SK-N-SH treated with all-trans-retinoic acid at 6 μM for 48 hours (cell line): Measurements from ENCODE around the gene MRPL40.

ENCODE experiments used
- ATAC-seq: fragments of 200-7000 bp; cut with Tn5 transposase; 3 replicates; pipeline ENCODE4 v1.9.1; 2020; ENCODE audit warnings: mild to moderate bottlenecking, moderate library complexity
- ARNTL ChIP-seq: fragments of 450-650 bp; formaldehyde crosslinking; IDR thresholded peaks from 2 replicates; pipeline ENCODE4 v1.5.0; 2020; ENCODE audit warnings: low read depth, mild to moderate bottlenecking, moderate library complexity, borderline replicate concordance
- BACH2 ChIP-seq: fragments of 250-450 bp; sonication (Bioruptor Pico); IDR thresholded peaks from 2 replicates; pipeline ENCODE4 v1.9.0; 2021; ENCODE audit warnings: mild to moderate bottlenecking, borderline replicate concordance
- CSDC2 ChIP-seq: fragments of 250-450 bp; sonication (Bioruptor Pico); IDR thresholded peaks from 2 replicates; pipeline ENCODE4 v1.5.0; 2020; ENCODE audit warnings: mild to moderate bottlenecking, moderate library complexity
- CSRNP3 ChIP-seq: fragments of 250-450 bp; sonication (Bioruptor Pico); IDR thresholded peaks from 2 replicates; pipeline ENCODE4 v1.5.1; 2021; ENCODE audit warnings: mild to moderate bottlenecking, moderate library complexity
- ESRRG ChIP-seq: fragments of 250-450 bp; sonication (Bioruptor Pico); IDR thresholded peaks from 2 replicates; pipeline ENCODE4 v1.6.1; 2021; ENCODE audit warnings: mild to moderate bottlenecking
- ISL1 ChIP-seq: fragments of 250-450 bp; sonication (Bioruptor Pico); IDR thresholded peaks from 2 replicates; pipeline ENCODE4 v2.1.2; 2022; ENCODE audit warnings: mild to moderate bottlenecking, moderate library complexity
- OSR1 ChIP-seq: fragments of 250-450 bp; sonication (Bioruptor Pico); IDR thresholded peaks from 2 replicates; pipeline ENCODE4 v1.8.0; 2022; ENCODE audit warnings: moderate library complexity, mild to moderate bottlenecking, inconsistent platforms
- PPARA ChIP-seq: fragments of 250-450 bp; sonication (Bioruptor Pico); IDR thresholded peaks from 2 replicates; pipeline ENCODE4 v1.5.0; 2020; ENCODE audit warnings: mild to moderate bottlenecking, borderline replicate concordance
- RARB ChIP-seq: fragments of 250-450 bp; sonication (Bioruptor Pico); IDR thresholded peaks from 2 replicates; pipeline ENCODE4 v1.8.0; 2021; ENCODE audit warnings: mild to moderate bottlenecking, moderate library complexity
- SNAI2 ChIP-seq: fragments of 250-450 bp; sonication (Bioruptor Pico); IDR thresholded peaks from 2 replicates; pipeline ENCODE4 v1.5.0; 2020; ENCODE audit warnings: mild to moderate bottlenecking, moderate library complexity
- TCF4 ChIP-seq: fragments of 250-450 bp; sonication (Bioruptor Pico); IDR thresholded peaks from 2 replicates; pipeline ENCODE4 v1.8.0; 2021; ENCODE audit warnings: mild to moderate bottlenecking, moderate library complexity, borderline replicate concordance
- TOX ChIP-seq: fragments of 250-450 bp; sonication (Bioruptor Pico); IDR thresholded peaks from 2 replicates; pipeline ENCODE4 v1.8.0; 2021; ENCODE audit warnings: mild to moderate bottlenecking, moderate library complexity, borderline replicate concordance
- ZC3H10 ChIP-seq: fragments of 250-450 bp; sonication (Bioruptor Pico); IDR thresholded peaks from 2 replicates; pipeline ENCODE4 v1.5.1; 2021; ENCODE audit warnings: mild to moderate bottlenecking, moderate library complexity
- ZFP3 ChIP-seq: fragments of 250-450 bp; sonication (Bioruptor Pico); IDR thresholded peaks from 2 replicates; pipeline ENCODE4 v1.5.0; 2020; ENCODE audit warnings: mild to moderate bottlenecking, moderate library complexity
- ZFP30 ChIP-seq: fragments of 450-650 bp; formaldehyde crosslinking; IDR thresholded peaks from 2 replicates; pipeline ENCODE4 v1.5.0; 2022; ENCODE audit warnings: mild to moderate bottlenecking, moderate library complexity
- ZNF565 ChIP-seq: fragments of 450-650 bp; formaldehyde crosslinking; conservative IDR thresholded peaks from 2 replicates; pipeline ENCODE4 v1.5.0; 2020; ENCODE audit warnings: low read depth, mild to moderate bottlenecking, moderate library complexity
- ZNF70 ChIP-seq: fragments of 450-650 bp; formaldehyde crosslinking; IDR thresholded peaks from 2 replicates; pipeline ENCODE4 v1.5.0; 2020; ENCODE audit warnings: mild to moderate bottlenecking, moderate library complexity
- ZNF8 ChIP-seq: fragments of 450-650 bp; formaldehyde crosslinking; IDR thresholded peaks from 2 replicates; pipeline ENCODE4 v1.5.0; 2020; ENCODE audit warnings: mild to moderate bottlenecking, moderate library complexity
- TF ChIP-seq, protein P1 (sequence below): fragments of 250-450 bp; sonication (Bioruptor Pico); IDR thresholded peaks from 2 replicates; pipeline ENCODE4 v1.8.0; 2020; ENCODE audit warnings: mild to moderate bottlenecking, moderate library complexity, borderline replicate concordance
- TF ChIP-seq, protein P2 (sequence below): fragments of 250-450 bp; sonication (Bioruptor Pico); IDR thresholded peaks from 2 replicates; pipeline ENCODE4 v1.8.0; 2021; ENCODE audit warnings: low read depth, mild to moderate bottlenecking, moderate library complexity, borderline replicate concordance

MRPL40 gene

DNA sequence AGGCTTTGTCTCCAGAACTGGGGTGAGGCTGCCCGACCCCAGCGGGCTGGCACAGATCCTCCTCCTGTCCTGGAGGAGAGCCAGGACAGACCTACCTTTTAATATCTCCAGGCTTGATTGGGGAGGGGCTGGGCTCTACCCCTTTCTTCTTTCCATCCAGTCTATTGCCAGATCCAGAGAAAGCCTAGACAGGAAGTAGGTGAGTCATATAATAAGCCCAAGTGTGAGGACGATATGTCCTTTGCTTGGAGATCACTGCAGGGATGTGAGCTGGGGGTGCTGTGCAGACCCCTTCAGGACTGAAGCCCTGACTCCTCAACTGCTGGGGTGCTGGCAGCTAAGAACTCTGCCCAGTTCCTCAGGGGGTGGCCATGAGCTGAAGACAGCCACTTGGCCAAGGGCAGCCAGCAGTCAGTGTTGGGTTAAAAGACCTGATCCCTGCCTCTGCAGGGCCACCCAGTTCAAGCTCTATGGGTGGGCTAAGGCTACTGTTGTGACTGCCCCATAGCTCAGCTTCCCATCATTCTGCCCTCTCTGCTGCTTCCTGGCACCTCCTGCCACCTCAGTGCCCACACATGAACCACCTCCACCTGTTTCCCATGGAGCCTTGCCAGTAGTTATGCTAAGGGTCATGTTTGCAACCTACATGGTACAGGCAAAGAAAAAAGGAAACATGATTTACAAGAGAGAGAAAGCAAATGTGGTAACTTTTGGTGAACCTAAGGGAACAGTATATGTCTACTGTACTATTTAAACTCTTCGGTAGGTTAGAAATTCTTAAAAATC lies 23.4 kb downstream of the MRPL40 start:
- TF ChIP-seq RARB (CRISPR knock-in tag): no peak
- no peak for TF ChIP-seq TCF4 (CRISPR knock-in tag)
- no peak for TF ChIP-seq ZFP30 (CRISPR knock-in tag)
- TF ChIP-seq, protein P1, sequence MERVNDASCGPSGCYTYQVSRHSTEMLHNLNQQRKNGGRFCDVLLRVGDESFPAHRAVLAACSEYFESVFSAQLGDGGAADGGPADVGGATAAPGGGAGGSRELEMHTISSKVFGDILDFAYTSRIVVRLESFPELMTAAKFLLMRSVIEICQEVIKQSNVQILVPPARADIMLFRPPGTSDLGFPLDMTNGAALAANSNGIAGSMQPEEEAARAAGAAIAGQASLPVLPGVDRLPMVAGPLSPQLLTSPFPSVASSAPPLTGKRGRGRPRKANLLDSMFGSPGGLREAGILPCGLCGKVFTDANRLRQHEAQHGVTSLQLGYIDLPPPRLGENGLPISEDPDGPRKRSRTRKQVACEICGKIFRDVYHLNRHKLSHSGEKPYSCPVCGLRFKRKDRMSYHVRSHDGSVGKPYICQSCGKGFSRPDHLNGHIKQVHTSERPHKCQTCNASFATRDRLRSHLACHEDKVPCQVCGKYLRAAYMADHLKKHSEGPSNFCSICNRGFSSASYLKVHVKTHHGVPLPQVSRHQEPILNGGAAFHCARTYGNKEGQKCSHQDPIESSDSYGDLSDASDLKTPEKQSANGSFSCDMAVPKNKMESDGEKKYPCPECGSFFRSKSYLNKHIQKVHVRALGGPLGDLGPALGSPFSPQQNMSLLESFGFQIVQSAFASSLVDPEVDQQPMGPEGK (CRISPR knock-in tag): no peak
- no peak for TF ChIP-seq CSDC2 (CRISPR knock-in tag)
- no peak for TF ChIP-seq ZFP3 (CRISPR knock-in tag)
- no peak for TF ChIP-seq CSRNP3 (CRISPR knock-in tag)
- TF ChIP-seq ISL1: no peak
- TF ChIP-seq PPARA: no peak
- TF ChIP-seq ZNF565 (CRISPR knock-in tag): no peak
- no peak for TF ChIP-seq ZNF8 (CRISPR knock-in tag)
- TF ChIP-seq SNAI2 (CRISPR knock-in tag): no peak
- ATAC-seq: peak; percentile 55; the same call in 1 of the 3 replicates

DNA sequence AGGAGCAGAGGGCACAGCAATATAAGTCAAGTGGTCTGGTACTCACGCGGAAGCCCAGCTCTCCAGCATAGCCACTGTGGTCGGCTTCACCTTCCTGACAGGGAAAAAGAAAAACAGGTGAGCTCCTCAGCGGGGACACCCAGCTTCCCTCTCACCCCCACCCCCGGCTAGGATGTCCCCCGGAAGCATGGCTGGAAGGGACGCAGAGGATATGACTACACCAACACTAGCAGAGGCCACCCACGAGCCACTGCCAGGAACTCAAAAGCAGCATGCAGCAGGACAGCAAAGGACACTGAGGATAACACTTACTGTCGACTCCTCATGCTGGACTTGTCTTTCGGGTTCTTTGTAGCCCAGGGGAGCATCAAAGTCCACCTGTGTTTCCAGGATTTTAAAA lies 24.2 kb downstream of the MRPL40 start:
- no peak for TF ChIP-seq BACH2
- no peak for TF ChIP-seq ZFP3 (CRISPR knock-in tag)
- no peak for TF ChIP-seq RARB (CRISPR knock-in tag)
- no peak for TF ChIP-seq PPARA
- no peak for TF ChIP-seq CSRNP3 (CRISPR knock-in tag)
- TF ChIP-seq, protein P2, sequence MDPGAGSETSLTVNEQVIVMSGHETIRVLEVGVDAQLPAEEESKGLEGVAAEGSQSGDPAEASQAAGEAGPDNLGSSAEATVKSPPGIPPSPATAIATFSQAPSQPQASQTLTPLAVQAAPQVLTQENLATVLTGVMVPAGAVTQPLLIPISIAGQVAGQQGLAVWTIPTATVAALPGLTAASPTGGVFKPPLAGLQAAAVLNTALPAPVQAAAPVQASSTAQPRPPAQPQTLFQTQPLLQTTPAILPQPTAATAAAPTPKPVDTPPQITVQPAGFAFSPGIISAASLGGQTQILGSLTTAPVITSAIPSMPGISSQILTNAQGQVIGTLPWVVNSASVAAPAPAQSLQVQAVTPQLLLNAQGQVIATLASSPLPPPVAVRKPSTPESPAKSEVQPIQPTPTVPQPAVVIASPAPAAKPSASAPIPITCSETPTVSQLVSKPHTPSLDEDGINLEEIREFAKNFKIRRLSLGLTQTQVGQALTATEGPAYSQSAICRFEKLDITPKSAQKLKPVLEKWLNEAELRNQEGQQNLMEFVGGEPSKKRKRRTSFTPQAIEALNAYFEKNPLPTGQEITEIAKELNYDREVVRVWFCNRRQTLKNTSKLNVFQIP (CRISPR knock-in tag): no peak

GRCh38 chr22:19457828-19458428 lies 25.6 kb downstream of the MRPL40 start:
- TF ChIP-seq TCF4 (CRISPR knock-in tag): no peak
- no peak for TF ChIP-seq ISL1
- TF ChIP-seq ZFP3 (CRISPR knock-in tag): no peak
- no peak for TF ChIP-seq BACH2
- TF ChIP-seq ESRRG (CRISPR knock-in tag): no peak
- no peak for TF ChIP-seq ZC3H10 (CRISPR knock-in tag)
- no peak for TF ChIP-seq ZNF8 (CRISPR knock-in tag)
- no peak for TF ChIP-seq ZFP30 (CRISPR knock-in tag)
- no peak for TF ChIP-seq ZNF70 (CRISPR knock-in tag)
- TF ChIP-seq CSRNP3 (CRISPR knock-in tag): no peak
- no peak for TF ChIP-seq OSR1
- no peak for TF ChIP-seq TOX (CRISPR knock-in tag)
- TF ChIP-seq, all 23 proteins: peak for 0
- no peak for ATAC-seq

More for the DNA sequence above, 24.2 kb downstream of the MRPL40 start:
- ATAC-seq: no peak

GRCh38 chr22:19460036-19460435 lies 27.7 kb downstream of the MRPL40 start:
- TF ChIP-seq BACH2: no peak
- TF ChIP-seq, protein P2 (CRISPR knock-in tag): no peak
- no peak for TF ChIP-seq RARB (CRISPR knock-in tag)
- TF ChIP-seq ZNF8 (CRISPR knock-in tag): no peak
- TF ChIP-seq ESRRG (CRISPR knock-in tag): no peak
- TF ChIP-seq OSR1: no peak
- TF ChIP-seq ARNTL (CRISPR knock-in tag): no peak
- no peak for TF ChIP-seq ZFP3 (CRISPR knock-in tag)
- no peak for ATAC-seq
